Stimulated activated naive CD8-positive, alpha-beta T cell treated with anti-CD3 and anti-CD28 coated beads, Interleukin-15, Interleukin-2, amounts not matched to agents 100 U/mL and 50 U/mL, for 24 hours (primary cell): Measurements from ENCODE around the gene ADGRG3.

ENCODE experiments used
- ATAC-seq: fragments of 150-1000 bp; cut with Tn5 transposase; one replicate; pipeline ENCODE4 v1.10.0; 2021
- DNase-seq: peaks from one replicate; pipeline ENCODE4 v3.0.0; 2021

The ADGRG3 gene, protein sequence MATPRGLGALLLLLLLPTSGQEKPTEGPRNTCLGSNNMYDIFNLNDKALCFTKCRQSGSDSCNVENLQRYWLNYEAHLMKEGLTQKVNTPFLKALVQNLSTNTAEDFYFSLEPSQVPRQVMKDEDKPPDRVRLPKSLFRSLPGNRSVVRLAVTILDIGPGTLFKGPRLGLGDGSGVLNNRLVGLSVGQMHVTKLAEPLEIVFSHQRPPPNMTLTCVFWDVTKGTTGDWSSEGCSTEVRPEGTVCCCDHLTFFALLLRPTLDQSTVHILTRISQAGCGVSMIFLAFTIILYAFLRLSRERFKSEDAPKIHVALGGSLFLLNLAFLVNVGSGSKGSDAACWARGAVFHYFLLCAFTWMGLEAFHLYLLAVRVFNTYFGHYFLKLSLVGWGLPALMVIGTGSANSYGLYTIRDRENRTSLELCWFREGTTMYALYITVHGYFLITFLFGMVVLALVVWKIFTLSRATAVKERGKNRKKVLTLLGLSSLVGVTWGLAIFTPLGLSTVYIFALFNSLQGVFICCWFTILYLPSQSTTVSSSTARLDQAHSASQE

DNA sequence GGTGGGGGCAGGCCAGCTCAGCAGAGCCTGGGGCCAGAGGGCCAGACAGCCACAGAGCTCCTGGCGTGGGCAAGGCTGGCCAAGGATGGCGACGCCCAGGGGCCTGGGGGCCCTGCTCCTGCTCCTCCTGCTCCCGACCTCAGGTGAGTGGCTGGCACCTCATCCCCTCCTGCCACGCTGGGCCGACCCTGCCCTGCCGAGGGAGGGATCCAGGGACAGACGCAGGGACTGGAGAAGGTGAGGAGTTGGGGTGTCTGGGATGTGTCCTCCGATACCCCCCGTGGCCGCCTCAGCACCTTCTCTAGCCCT lies at the start of gene ADGRG3:
ADGRG3 (plus strand) TSS at position 44 of the 309 bp plus-strand sequence; CDS start at position 86, 42 bp downstream.
- ATAC-seq, result no peak
- no peak for DNase-seq

DNA sequence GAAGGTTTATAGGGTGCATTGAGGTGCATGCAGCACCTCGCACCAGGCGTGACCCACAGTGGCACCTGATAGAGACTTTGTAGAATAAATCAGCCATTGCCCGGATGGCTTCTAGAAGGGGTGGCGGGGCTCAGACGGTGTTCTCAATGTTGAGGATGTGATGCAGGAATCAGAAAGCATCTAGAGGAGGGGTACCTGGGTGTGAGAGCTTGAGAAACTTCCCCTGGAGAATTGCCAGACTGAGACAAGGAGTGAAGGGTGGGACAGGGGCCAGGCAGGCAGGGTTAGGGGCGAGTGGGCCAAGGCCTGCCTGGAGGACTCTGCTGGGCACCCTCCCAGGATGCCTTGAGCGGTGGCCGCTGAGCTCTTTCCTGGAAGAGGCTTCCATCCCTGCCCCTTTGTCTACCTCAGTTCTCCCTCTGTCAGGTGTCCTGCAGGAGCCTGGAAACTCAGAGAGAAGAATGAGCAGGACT lies 48.9 kb upstream of the ADGRG3 start:
- DNase-seq, result no peak
- ATAC-seq, result no peak

DNA sequence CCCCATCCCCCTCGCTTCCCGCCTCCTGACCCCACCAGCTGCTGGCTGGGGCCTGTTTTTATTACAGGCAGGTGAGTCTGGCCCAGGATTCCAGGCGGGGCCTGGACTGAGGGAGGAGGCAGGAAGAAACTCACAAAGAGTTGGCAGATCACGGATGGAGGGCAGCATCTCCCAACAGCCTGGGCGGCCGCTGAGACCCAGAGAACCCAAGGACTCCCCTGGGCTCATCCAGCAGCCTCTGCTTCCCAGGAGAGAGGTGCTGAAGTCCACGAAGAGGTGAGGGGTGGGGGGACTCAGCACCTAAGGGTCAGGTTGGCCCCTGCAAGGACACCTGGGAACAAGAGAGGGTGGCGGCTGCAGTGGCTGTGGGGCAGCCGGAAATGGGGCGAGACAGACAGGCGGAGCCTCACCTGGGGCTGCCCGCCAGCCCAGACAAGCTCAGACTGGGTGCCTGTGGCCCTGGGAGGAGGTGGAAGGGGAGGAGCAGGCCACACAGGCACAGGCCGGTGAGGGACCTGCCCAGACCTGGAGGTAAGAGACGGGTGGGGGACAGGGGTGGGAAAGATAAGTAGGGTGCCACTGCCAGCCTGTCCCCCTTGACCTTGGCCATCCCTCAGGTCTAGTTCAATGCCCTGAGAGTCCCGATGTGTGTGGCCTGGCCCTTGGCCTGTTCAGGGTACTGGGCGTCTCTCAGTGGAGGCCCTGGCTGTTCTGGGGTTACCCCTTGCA lies 48.3 kb upstream of the ADGRG3 start:
- ATAC-seq, result no peak

DNA sequence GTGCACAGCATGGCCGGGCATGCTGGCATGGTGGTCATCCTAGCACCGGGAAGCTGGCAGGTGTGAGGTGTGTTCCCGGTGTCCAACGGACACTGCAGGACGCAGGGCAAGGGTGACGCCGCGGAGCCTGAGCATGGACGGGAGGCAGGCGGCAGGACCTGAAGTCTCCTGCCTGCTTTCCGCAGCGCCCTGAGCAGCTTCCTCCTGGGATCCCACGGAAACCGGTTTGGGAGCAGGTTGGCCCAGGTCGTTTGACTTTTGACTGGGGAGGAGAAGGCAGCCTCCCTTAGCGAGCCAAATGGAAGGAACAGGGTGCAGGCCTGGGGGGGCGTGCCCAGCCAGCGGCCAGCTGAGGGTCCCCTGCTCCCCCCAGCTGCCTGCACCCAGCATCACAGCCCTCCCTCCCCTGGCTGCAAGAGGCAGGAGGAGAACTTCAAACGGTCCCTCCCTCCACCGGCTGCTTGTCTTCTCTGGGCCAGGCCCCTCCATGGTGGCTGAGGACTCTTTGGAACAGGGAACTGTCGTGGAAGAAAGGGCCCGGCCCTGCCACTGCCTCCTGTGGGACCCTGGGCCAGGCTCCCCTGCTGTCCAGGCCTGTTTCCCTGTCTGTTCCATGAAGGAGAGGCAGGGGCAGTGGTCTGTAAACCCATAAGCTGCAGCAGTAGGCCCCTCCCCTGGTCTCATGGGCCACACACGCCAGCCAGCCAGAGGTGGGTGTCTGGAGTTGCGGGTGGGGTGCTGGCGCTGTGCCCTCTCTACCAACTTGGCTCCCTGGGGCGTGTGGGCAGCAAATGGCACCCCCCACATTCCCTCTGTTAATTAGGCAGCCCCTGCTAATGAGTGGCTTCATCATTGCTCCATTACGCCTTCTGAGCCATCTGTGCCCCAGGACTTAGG lies 47.5 kb upstream of the ADGRG3 start:
- ATAC-seq (no peak), DNase-seq (no peak)

More for the DNA sequence above, 48.3 kb upstream of the ADGRG3 start:
- DNase-seq, result no peak

DNA sequence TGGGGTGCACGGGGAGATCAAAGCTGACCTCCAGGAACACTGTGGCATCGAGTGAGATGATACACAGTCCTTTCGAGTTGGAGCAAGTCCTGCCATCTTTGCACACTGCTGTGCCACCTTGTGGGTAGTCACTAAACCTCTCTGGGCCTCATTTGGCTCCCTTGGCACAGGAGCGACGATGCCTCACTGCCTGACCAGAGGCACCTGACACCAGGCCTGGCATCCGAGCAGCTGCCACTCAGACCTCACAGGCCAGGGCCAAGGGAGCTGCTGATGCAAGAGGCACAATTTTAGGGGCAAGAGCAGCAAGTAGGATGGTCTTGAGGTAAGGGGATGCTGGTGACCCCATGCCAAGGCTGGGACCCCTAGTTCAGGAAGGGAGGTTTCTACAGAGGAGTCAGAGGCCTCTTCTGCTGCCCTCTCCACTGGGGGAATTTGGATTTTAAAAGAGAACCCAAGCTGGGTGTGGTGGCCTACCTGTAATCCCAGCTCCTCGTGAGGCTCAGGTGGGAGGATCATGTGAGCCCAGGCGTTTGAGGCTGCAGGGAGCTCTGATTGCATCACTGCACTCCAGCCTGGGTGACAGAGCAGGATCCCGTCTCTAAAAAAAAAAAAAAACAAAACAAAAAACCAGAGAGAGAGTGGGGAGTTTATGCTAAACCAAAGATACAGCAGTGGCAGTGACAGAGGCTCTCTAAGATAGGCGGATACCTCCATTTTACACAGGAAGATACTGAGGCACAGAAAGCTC lies 46.4 kb upstream of the ADGRG3 start:
- ATAC-seq (no peak), DNase-seq (no peak)

DNA sequence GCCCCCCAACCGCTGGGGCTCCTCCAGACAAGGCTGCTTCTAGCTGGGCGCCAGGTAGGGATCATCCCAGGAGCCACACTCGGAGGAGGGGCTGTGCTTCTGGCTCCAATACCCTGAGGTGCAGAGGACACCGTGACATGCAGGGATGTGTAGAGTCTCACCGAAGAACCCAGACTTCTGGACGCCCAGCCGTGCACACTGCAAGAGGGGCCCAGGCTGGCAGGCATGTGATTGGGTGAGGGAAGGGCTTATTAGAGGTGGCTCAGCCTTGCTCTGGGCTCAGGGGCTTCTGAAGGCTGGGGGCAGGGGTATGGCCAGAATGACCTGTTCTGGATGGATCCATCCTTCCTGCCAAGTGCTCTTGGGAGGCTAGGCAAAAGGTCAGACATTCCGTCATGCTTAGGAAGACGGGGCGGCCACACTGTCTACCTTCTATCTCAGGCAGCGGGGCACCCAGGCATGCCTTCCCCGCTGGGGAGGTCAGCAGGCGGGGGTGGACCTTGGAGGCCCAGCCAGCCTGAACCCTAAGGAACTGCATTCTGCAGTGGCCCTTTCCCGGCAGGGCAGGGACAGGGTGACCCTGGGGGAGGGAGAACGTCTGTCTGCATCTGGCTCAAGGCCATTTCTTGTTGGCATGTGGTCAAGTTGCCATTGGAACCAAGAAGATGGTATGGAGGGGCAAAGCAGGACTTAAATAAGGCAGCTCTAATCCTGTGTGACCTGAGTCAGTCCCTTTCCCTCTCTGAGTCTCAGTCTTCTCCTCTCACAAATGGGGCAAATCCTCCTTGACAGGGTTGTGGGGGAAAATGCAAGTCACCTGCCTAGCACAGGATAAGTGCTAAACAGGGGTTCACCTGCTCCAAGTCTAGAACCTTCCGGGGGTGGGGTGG lies 45.5 kb upstream of the ADGRG3 start:
- DNase-seq (no peak), ATAC-seq (no peak)

DNA sequence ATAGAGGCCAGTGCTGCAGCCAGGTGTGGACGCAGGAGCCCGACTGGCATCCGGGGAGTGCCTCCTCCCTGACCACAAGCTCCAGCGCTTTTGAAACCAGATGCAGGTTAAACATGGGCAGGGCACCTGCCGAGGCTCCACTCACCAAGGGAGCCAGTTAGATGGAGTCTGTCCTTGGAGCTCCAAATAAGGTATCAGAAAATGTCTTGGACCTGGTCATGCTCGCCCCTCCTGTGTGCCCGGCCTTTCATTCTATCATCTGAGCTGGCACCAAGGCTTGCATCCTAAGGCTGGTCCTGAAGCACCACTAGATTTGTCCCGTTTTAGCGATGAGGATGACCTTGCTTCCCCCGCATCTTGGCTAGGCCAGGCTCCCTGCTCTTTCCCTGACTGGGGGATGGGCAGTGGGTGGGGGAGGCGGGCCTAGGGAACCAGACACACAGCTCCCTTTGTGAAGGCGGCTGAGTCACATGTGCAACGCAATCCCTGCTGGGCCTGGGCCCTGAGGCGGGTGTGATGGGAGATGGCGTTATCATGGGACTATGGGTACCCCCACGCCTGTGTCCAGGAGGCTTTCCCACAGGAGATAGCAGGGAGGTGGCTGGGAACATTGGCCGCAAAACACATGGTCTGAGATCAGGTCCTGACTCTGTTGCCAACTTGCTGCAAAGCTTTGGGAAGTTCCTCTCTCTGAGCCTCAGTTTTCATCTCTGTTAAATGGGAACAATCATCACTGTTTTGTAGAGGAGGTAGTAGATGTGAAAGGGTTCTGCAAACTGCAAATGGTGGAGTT lies 44.7 kb upstream of the ADGRG3 start:
- DNase-seq, result no peak
- no peak for ATAC-seq

DNA sequence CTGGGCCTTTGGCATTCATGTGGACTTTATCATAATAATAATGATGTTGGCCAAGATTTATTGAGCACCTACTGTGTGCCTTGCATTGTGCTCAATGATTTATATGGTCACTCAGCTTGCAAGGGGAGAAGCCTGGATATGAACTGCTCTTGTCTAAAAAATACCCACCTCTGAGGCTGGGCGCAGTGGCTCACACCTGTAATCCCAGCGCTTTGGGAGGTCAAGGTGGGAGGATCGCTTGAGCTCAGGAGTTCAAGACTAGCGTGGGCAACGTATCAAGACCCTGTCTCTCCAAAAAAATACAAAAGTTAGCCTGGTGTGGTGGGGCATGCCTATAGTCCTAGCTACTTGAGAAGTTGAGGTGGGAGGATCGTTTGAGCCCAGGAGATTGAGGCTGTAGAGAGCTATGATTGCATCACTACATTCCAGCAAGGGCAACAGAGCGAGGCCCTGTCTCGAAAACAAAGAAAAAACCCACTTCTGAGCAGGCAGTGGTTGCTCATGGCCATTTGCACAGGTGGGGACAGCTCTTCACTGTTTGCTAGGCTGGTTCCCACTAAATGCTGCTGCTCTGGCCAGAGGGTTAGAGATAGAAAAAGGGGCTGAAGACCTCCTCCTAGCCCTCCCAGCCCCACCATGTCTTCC lies 43.9 kb upstream of the ADGRG3 start:
- no peak for DNase-seq
- ATAC-seq, result no peak

DNA sequence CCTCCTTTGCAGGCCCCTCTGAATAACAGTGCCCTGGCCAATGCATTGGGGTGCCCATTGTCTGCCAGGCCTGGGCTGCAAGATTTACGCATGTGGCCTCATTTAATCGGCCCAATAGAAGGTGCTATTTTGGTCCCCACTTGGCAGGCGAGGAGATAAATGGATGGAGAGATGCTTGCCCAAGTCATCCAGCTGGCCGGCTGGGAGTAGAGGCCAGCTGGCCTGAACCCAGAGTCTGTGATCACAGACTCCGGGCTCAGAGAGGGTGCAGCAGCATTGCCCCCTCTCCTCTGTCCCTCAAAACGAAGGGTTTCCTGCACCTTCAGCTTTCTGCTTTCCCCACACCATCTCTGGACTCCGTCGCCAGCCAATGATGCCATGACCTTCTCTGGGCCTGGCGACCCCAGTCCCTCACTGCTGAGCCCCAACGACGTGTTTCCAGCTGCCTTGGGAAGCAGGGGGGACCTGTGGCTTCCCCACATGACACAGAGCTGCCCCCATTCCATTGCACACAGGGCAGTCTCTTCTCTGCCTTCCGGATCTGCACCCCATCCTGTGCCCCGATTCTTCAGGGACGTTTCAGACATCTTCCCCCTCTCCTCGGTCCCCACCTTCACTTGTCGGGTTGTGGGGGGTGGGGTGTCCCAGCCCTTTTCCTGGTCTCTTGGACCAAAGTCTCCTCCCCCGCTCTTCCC lies 43.2 kb upstream of the ADGRG3 start:
- ATAC-seq (no peak), DNase-seq (no peak)

DNA sequence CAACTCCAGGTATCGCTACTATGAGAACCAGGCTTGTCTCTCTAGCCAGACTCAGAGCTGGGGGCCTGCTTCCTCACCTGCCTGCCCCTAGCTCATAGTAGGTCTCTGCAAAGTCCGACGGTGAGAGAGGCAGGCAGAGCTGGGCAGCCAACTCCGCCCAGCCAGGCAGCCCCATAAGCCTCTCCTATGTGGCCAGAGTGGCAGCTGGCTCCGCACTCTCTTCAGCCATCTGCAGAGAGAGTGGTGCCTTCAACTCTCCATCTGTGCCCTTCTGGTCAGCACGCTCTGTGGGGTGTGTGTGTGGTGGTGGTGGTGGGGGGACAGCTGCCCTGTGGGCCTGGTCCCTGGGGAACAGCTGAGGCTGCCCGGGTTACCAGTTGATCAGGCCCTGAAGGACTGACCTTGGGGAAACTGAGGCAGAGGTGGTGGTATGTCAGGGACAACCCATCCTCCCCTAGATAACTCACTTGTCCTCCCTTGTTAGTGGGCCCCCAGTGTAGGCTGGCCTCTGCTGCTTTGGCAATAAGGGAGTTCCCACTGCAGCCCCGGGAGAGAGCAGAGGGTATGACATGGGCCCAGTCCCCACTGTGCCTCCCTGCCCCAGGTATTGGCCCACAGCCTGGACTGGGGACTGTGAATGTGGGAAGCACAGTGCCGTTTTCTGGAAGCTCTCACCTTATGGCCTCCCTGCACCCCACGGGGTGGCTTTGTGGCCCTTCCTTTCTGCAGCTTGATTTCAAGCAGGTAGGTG lies 41.5 kb upstream of the ADGRG3 start:
- DNase-seq (no peak), ATAC-seq (no peak)

DNA sequence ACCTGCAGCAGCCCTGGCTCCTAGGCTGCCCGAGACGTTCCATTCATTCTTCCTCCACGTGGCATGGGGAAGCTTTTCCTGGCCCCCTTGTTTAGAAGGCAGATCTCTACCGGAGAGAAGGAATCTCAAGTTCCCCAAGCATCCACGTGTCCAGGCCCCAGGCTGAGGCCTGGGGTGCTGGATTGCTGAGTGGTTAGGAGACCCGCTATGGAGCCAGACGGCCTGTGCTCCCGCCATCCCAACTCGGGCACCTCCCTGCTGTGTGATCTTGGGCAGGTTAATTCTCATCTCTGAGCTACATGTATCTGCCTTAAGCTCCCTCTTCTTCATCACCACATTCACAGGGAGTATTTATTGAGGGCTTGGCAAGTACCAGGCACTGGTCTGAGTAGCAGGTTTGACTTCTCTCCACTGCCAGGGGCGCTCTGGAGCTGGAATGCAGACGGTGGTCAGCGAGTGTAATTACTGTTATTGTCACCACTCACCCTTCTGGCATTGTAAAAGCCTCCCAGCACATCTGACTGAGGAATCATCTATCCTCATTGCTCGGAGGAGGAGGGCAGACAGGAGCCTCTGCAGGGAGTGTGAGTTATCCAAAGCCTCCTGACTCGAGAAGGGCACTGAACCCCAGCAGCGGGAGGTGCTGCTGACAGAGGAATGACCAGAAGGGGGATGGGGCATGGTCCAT lies 40.8 kb upstream of the ADGRG3 start:
- ATAC-seq, result no peak

DNA sequence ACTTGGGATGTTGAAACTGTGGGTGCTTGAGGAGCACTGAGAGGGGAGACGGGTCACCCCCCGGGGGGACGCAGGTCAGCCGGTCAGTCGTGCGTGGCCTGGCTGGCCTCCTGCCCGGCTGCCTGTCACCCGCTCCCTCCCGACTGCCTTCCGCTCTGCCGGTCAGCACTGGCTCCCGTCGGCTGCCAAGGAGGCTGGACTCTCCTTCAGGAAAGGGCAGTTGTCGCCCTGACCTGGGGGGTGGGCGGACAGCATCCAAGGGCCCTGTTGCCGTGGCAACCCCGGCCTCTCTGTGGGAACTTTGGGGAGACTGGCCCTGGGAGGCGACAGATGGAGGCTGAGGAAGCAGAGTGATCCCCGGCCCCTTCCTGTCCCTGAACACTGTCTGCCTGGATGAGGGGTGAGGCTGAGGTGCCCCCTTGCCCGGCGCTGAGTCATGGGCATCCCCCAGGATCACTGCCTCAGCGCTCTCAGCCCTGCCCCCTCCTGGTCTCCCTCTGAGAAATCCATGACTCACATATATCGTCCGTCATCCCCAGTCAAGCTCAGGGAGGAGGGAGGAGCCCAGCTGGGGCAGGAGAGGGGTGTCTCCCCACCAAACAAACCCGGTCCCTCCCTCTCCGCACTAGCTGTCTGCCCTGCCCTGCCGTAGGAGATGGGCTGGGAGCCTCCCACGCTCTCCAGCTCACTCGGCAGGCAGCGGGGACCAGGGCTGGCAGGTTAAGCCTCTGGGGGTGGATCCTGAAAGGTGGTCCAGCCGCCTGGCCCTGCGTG lies 39.9 kb upstream of the ADGRG3 start, which contains the start of gene ADGRG1:
ADGRG1 (plus strand) TSS at position 623 of the 774 bp plus-strand sequence. CDS start 21,658 bp downstream, outside the sequence.
- DNase-seq (peak; percentile 75), ATAC-seq (peak; percentile 90)

More for the DNA sequence above, 40.8 kb upstream of the ADGRG3 start:
- DNase-seq, result no peak

DNA sequence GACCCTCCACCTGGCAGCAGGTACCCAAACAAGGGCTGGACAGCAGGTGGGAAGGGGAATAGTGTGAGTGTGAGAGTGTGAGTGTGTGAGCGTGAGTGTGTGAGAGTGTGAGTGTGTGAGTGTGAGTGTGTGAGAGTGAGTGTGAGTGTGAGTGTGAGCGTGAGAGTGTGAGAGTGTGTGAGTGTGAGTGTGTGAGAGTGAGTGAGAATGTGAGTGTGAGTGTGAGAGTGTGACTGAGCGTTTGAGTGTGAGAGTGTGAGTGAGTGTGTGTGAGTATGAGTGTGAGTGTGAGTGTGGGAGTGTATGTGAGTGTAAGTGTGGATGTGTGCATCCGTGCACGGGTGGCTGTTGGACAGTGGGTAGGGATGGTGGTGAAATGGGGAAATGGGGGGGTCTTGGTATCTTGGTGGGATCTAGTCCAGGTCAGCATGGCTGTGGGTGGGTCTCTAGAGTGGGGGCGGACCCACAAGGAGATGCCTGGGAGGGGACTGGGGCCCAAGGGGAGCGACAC lies 39.3 kb upstream of the ADGRG3 start:
- ATAC-seq (no peak), DNase-seq (no peak)

DNA sequence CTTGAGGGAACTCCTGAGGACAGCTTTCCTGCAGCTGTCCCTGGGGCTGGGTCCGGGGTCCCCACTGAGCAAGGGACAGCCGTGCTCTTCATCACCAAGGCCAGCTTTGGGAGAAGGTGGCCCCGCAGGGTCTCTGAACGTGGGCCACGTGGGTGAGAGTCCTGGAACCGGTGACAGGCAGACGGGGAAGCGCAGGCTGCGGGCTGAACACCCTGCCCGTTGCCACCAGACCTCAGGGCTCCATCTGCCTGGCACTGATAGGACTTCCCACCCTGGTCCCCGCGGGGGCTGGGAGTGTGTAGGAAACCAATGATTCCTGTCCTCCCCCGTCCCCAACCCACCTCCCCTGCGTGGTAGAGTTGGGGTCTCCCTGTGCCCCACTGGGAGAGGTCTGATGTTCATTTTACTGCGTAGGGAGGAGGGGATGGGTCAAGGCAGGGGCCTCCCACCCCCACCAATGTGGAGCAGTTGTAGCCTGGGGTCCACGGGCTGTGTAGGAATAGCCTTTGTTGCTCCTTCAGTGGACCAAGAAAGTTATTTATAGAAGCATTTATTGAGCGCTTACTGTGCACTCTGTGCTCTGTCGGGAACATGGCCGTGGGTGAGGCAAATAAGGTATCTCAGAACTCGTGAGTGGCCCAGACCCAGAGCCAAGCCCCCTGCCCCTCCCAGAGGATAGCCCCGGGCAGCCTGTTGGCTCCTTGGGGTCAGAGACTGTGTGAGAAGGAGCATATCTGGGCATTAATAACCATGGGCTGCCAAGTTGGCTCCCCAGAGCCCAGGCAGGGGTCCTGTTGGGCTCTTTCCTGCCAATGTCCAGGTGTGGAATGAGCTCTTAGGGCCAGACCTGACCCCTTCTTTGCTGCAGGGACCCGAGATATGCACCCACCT lies 38.3 kb upstream of the ADGRG3 start:
- ATAC-seq (no peak), DNase-seq (no peak)

DNA sequence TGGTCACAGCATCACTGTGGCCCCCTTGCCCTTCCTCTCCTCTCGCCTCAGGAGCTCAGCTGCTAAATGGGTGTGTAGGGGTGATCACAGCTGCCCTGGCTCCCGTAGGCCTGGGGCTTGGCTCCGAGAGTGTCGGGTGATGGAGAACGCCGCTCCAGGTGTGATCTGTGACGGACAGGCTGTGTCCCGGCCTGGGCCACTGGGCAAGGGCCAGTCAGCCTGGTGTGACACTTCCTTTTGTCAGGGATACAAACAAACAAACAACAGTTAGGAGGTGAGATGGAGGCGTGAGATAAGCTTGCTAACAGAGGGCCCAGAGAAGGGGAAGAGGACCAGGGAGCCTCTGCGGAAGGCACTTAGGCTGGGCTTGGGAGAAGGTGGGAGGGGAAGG lies 37.7 kb upstream of the ADGRG3 start:
- DNase-seq (no peak), ATAC-seq (no peak)
